HepG2 (cell line): Measurements from ENCODE around the gene WDR6. TPM values are rescaled to one million over a fixed set of nuclear protein-coding genes. Genes with fewer than 3 reads are reported as not detected.

Experiments
- ADNP ChIP-seq: sonication (generic); formaldehyde crosslinking; IDR thresholded peaks from 2 replicates; pipeline ENCODE4 v1.4.0; 2020; ENCODE audit warnings: missing genetic modification reagents
- ARNTL ChIP-seq: sonication (generic); formaldehyde crosslinking; IDR thresholded peaks from 2 replicates; pipeline ENCODE4 v1.4.0; 2020; ENCODE audit warnings: mild to moderate bottlenecking, missing genetic modification reagents
- ATF4 ChIP-seq, 2 experiments: fragments of 450-650 bp in 1 of 2; sonication (generic) in 1 of 2; formaldehyde crosslinking; IDR thresholded peaks; 2 replicates each; pipeline versions ENCODE4 v1.5.0 to v1.8.0; 2020 to 2022; ENCODE audit warnings: mild to moderate bottlenecking in 1 of 2, missing genetic modification reagents in 1 of 2
- ATF7-NPFF ChIP-seq: sonication (generic); formaldehyde crosslinking; IDR thresholded peaks from 2 replicates; pipeline ENCODE4 v1.8.1; 2023; ENCODE audit warnings: mild to moderate bottlenecking, low read depth, missing genetic modification reagents, moderate library complexity
- CAMTA2 ChIP-seq: sonication (generic); formaldehyde crosslinking; IDR thresholded peaks from 2 replicates; pipeline ENCODE4 v1.4.0; 2020; ENCODE audit warnings: mild to moderate bottlenecking, missing genetic modification reagents, borderline replicate concordance
- CCAR2 ChIP-seq: fragments of 200-400 bp; formaldehyde crosslinking; optimal IDR thresholded peaks from 2 replicates; pipeline ENCODE3; 2018; ENCODE audit warnings: low read depth, mild to moderate bottlenecking, low read length, moderate library complexity
- CHD2 ChIP-seq: IDR thresholded peaks from 2 replicates; pipeline ENCODE4 v1.6.1; 2011; ENCODE audit warnings: low read depth, low read length, improper control_type of control experiment
- E2F5 ChIP-seq: sonication (generic); formaldehyde crosslinking; conservative IDR thresholded peaks from 2 replicates; pipeline ENCODE4 v1.4.0; 2020; ENCODE audit warnings: missing genetic modification reagents
- ELF1 ChIP-seq: sonication (generic); formaldehyde crosslinking; IDR thresholded peaks from 2 replicates; pipeline ENCODE4 v1.4.0; 2020; ENCODE audit warnings: missing genetic modification reagents
- FOXC1 ChIP-seq: sonication (generic); formaldehyde crosslinking; IDR thresholded peaks from 2 replicates; pipeline ENCODE4 v1.8.0; 2022; ENCODE audit warnings: mild to moderate bottlenecking, missing genetic modification reagents, borderline replicate concordance
- FOXM1 ChIP-seq: sonication (generic); formaldehyde crosslinking; IDR thresholded peaks from 2 replicates; pipeline ENCODE4 v1.5.0; 2020; ENCODE audit warnings: missing genetic modification reagents
- HOXA5 ChIP-seq: sonication (generic); formaldehyde crosslinking; IDR thresholded peaks from 2 replicates; pipeline ENCODE4 v1.4.0; 2020; ENCODE audit warnings: missing genetic modification reagents
- MIER2 ChIP-seq: IDR thresholded peaks from 2 replicates; pipeline ENCODE4 v1.6.1; 2016; ENCODE audit warnings: missing biosample characterization, missing genetic modification reagents
- PAF1 ChIP-seq: IDR thresholded peaks from 2 replicates; pipeline ENCODE4 v1.6.1; 2016; ENCODE audit warnings: missing genetic modification reagents, missing compliant biosample characterization
- PHF8 ChIP-seq: sonication (generic); formaldehyde crosslinking; IDR thresholded peaks from 2 replicates; pipeline ENCODE4 v1.5.0; 2020; ENCODE audit warnings: missing genetic modification reagents
- POGZ ChIP-seq: sonication (generic); formaldehyde crosslinking; IDR thresholded peaks from 2 replicates; pipeline ENCODE4 v1.4.0; 2020; ENCODE audit warnings: mild to moderate bottlenecking, missing genetic modification reagents
- ZBTB33 ChIP-seq: sonication (generic); formaldehyde crosslinking; IDR thresholded peaks from 2 replicates; pipeline ENCODE4 v1.4.0; 2020; ENCODE audit warnings: missing genetic modification reagents
- ZNF136 ChIP-seq: sonication (generic); formaldehyde crosslinking; IDR thresholded peaks from 2 replicates; pipeline ENCODE4 v1.8.1; 2022; ENCODE audit warnings: low read depth, mild to moderate bottlenecking, moderate library complexity, missing genetic modification reagents
- ZNF253 ChIP-seq: sonication (generic); formaldehyde crosslinking; IDR thresholded peaks from 2 replicates; pipeline ENCODE4 v1.8.0; 2022; ENCODE audit warnings: mild to moderate bottlenecking, missing genetic modification reagents, borderline replicate concordance
- ZNF296 ChIP-seq: sonication (generic); formaldehyde crosslinking; conservative IDR thresholded peaks from 2 replicates; pipeline ENCODE4 v1.5.0; 2020; ENCODE audit warnings: mild to moderate bottlenecking, missing genetic modification reagents
- ZNF749 ChIP-seq: sonication (generic); formaldehyde crosslinking; IDR thresholded peaks from 2 replicates; pipeline ENCODE4 v1.8.0; 2022; ENCODE audit warnings: mild to moderate bottlenecking, missing genetic modification reagents, moderate library complexity, borderline replicate concordance
- ZNF772 ChIP-seq: sonication (generic); formaldehyde crosslinking; IDR thresholded peaks from 2 replicates; pipeline ENCODE4 v1.5.0; 2020; ENCODE audit warnings: mild to moderate bottlenecking, missing genetic modification reagents
- ZNF790 ChIP-seq: sonication (generic); formaldehyde crosslinking; IDR thresholded peaks from 2 replicates; pipeline ENCODE4 v1.8.0; 2022; ENCODE audit warnings: missing genetic modification reagents, mild to moderate bottlenecking, borderline replicate concordance
- ZNF850 ChIP-seq: sonication (generic); formaldehyde crosslinking; conservative IDR thresholded peaks from 2 replicates; pipeline ENCODE4 v1.9.0; 2021; ENCODE audit warnings: mild to moderate bottlenecking, missing genetic modification reagents
- polyA plus RNA-seq, 8 experiments: library from polyadenylated mRNA; depleted of rRNA in 3 of 8; stranded (reverse) in 7 of 8; unstranded in 1 of 8; fragments of >200 nt; fragmentation: Illumina TruSeq in 4 of 8; extraction: Trizol in 4 of 8; gene quantifications; 2 replicates each; pipeline versions ENCODE4 v1.2.1 to v1.2.3, GENCODE V29; 2011 to 2016; ENCODE audit warnings: low read depth in 4 of 8, missing spikeins in 1 of 8, mixed read lengths in 1 of 8; ENCODE audit not compliant: insufficient read depth in 1 of 8
- total RNA-seq, 5 experiments: library from RNA; depleted of rRNA; stranded (reverse); fragments of >200 nt; fragmentation: Illumina TruSeq; extraction: Trizol; gene quantifications; 2 replicates each; pipeline ENCODE4 v1.2.3, GENCODE V29; 2016; ENCODE audit warnings: low read depth in 1 of 5
- TF ChIP-seq, protein P1 (sequence below): sonication (generic); formaldehyde crosslinking; IDR thresholded peaks from 2 replicates; pipeline ENCODE4 v1.9.0; 2021; ENCODE audit warnings: missing genetic modification reagents, borderline replicate concordance

WDR6 gene
- total and polyA plus RNA-seq, 2 of the 13 experiments (the other 11 are each of a cell fraction or from before 2014, with no cell fraction given): 73.4 to 139 TPM

GRCh38 chr3:49028673-49029562 lies 21.7 kb downstream of the WDR6 start, which contains the start of gene IMPDH2 (continued):
- TF ChIP-seq, protein P1, sequence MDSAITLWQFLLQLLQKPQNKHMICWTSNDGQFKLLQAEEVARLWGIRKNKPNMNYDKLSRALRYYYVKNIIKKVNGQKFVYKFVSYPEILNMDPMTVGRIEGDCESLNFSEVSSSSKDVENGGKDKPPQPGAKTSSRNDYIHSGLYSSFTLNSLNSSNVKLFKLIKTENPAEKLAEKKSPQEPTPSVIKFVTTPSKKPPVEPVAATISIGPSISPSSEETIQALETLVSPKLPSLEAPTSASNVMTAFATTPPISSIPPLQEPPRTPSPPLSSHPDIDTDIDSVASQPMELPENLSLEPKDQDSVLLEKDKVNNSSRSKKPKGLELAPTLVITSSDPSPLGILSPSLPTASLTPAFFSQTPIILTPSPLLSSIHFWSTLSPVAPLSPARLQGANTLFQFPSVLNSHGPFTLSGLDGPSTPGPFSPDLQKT (CRISPR knock-in tag): peak; percentile 67; the same call in 1 of the 2 replicates
- peak; percentile 80 for TF ChIP-seq HOXA5 (CRISPR knock-in tag)
- TF ChIP-seq ATF7-NPFF (CRISPR knock-in tag): peak; percentile 97
- peak; percentile 47; the same call in 1 of the 2 replicates for TF ChIP-seq ZBTB33 (CRISPR knock-in tag)
- peak; percentile 95 for TF ChIP-seq FOXC1
- peak; percentile 88 for TF ChIP-seq E2F5 (CRISPR knock-in tag)
- TF ChIP-seq ATF4 (CRISPR knock-in tag; IDR thresholded peaks at IDR 0.05): peak in 1 of 2 experiments; percentile 88; a peak in 2 of 4 replicates
- peak; percentile 85 for TF ChIP-seq POGZ (CRISPR knock-in tag)
- 0 out of 2 replicates have a peak, but pooled peaks have one; percentile 34 for TF ChIP-seq ZNF850 (CRISPR knock-in tag)
- 0 out of 2 replicates have a peak, but pooled peaks have one; percentile 56 for TF ChIP-seq CAMTA2 (CRISPR knock-in tag)
- TF ChIP-seq ZNF136 (CRISPR knock-in tag): 0 out of 2 replicates have a peak, but pooled peaks have one; percentile 35
- peak; percentile 97 for TF ChIP-seq PAF1
- TF ChIP-seq CHD2: 0 out of 2 replicates have a peak, but pooled peaks have one; percentile 23
- TF ChIP-seq ZNF790 (CRISPR knock-in tag): peak; percentile 58; the same call in 1 of the 2 replicates
- peak; percentile 92; the same call in 1 of the 2 replicates for TF ChIP-seq ZNF772 (CRISPR knock-in tag)
- no peak for TF ChIP-seq ADNP (CRISPR knock-in tag)
- TF ChIP-seq PHF8 (CRISPR knock-in tag): peak; percentile 91
- TF ChIP-seq ZNF749: peak; percentile 41; the same call in 1 of the 2 replicates
- TF ChIP-seq CCAR2: no peak
- peak; percentile 80 for TF ChIP-seq MIER2
- TF ChIP-seq ZNF296 (CRISPR knock-in tag): no peak; the same call in 1 of the 2 replicates
- peak; percentile 78 for TF ChIP-seq ELF1 (CRISPR knock-in tag)
- TF ChIP-seq FOXM1 (CRISPR knock-in tag): no peak
- TF ChIP-seq ARNTL (CRISPR knock-in tag): peak; percentile 48; the same call in 1 of the 2 replicates
- TF ChIP-seq ZNF253: peak; percentile 80; the same call in 1 of the 2 replicates
